ENCODE measurements around the gene PAQR5.

DNA sequence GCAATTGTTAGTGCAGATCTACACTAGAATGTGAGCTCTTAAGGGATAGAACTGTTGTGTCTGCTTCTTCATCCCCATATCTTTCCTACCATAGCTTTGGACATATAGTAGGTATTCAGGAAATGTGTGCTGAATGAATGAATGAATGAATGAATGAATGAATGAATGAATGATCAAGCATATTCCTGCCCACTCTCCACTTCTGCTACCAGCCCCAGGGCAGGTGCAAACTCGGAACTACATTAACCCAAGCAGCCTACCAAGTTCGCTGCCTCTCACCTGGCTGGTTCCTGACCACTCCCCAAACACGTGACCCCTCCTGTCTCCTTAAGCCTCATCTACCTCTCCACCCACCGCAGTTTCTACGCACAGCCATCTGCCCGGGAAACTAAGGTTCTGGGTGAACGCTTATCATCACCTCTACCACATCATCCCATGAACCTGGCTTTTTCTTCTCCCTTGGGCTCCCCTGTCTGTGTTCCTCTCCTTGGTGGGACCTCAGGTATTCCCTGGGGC, 26.8 kb downstream of the PAQR5 start:
- no peak for TF ChIP-seq POLR2A (IDR thresholded peaks at IDR 0.05)
- TF ChIP-seq, protein P1, sequence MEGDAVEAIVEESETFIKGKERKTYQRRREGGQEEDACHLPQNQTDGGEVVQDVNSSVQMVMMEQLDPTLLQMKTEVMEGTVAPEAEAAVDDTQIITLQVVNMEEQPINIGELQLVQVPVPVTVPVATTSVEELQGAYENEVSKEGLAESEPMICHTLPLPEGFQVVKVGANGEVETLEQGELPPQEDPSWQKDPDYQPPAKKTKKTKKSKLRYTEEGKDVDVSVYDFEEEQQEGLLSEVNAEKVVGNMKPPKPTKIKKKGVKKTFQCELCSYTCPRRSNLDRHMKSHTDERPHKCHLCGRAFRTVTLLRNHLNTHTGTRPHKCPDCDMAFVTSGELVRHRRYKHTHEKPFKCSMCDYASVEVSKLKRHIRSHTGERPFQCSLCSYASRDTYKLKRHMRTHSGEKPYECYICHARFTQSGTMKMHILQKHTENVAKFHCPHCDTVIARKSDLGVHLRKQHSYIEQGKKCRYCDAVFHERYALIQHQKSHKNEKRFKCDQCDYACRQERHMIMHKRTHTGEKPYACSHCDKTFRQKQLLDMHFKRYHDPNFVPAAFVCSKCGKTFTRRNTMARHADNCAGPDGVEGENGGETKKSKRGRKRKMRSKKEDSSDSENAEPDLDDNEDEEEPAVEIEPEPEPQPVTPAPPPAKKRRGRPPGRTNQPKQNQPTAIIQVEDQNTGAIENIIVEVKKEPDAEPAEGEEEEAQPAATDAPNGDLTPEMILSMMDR (IDR thresholded peaks at IDR 0.05), result no peak

All from body of pancreas (tissue), 4 donors.